Tibial nerve (tissue), 4 donors: ENCODE results near the gene NFIA.

Experiments
- CTCF ChIP-seq, 5 experiments: fragments of 200-600 bp in 3 of 5; fragments of 450-650 bp in 2 of 5; sonication (generic) in 3 of 5; IDR thresholded peaks; one replicate each; pipeline ENCODE4 v1.5.1; 2016 to 2019; ENCODE audit warnings: antibody characterized with exemption in 5 of 5, mild to moderate bottlenecking in 3 of 5, moderate library complexity in 2 of 5
- EP300 ChIP-seq, 2 donors: sonication (generic); formaldehyde crosslinking; IDR thresholded peaks; one replicate each; pipeline ENCODE4 v1.6.1; 2017; ENCODE audit warnings: antibody characterized with exemption in 2 of 2, mild to moderate bottlenecking in 1 of 2

GRCh38 chr1:61399199-61399598, 316.8 kb downstream of the NFIA start:
- TF ChIP-seq CTCF (IDR thresholded peaks at IDR 0.05) (no peak), EP300 (IDR thresholded peaks at IDR 0.05) (no peak)
